BE2C (cell line): ENCODE measurements around the gene RGS8.

Source experiments
- DNase-seq: peaks from one replicate; pipeline ENCODE4 v3.0.0-alpha.2; 2020
- H3K27me3 ChIP-seq: fragments of 250-450 bp; sonication (Bioruptor Pico); 2 replicates; pipeline ENCODE4 v1.5.1; 2020; ENCODE audit warnings: mild to moderate bottlenecking
- H3K36me3 ChIP-seq: fragments of 250-450 bp; sonication (Bioruptor Pico); 2 replicates; pipeline ENCODE4 v1.5.1; 2020; ENCODE audit warnings: mild to moderate bottlenecking
- H3K4me1 ChIP-seq: fragments of 250-450 bp; sonication (Bioruptor Pico); 2 replicates; pipeline ENCODE4 v1.5.1; 2020
- H3K4me3 ChIP-seq: 2 replicates; pipeline ENCODE4 v1.5.1; 2011; ENCODE audit warnings: low read depth, low read length
- H3K9me3 ChIP-seq: fragments of 250-450 bp; sonication (Bioruptor Pico); 2 replicates; pipeline ENCODE4 v1.5.1; 2020
- TF ChIP-seq, protein P1 (sequence below): IDR thresholded peaks from 2 replicates; pipeline ENCODE4 v1.5.1; 2012; ENCODE audit warnings: mild to moderate bottlenecking, low read depth, low read length

Gene RGS8

DNA sequence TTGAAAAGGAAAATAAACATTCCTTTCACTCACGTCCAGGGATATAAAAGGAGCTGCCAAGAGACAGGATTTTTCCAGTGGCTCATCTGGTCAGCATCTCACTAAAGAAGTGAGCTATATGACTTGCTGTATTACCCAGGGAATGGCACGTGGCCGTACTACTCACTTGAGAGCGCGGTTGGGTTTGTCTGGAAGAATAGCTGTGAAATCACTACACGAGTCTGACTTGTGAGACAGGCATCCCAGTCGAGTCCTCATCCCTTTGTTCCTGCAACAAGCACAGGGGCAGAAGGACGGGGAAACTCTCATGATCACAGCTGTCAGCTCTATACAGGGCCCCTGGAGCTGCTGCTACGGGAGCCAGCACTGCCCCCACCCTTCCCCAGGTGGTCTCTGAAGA lies 17.7 kb downstream of the RGS8 start:
- H3K27me3 ChIP-seq: no peaks in the 10 kb centered on the region
- no peak for DNase-seq
- H3K4me1 ChIP-seq: peaks cover 24% of the 10 kb centered on the region
- TF ChIP-seq, protein P1, sequence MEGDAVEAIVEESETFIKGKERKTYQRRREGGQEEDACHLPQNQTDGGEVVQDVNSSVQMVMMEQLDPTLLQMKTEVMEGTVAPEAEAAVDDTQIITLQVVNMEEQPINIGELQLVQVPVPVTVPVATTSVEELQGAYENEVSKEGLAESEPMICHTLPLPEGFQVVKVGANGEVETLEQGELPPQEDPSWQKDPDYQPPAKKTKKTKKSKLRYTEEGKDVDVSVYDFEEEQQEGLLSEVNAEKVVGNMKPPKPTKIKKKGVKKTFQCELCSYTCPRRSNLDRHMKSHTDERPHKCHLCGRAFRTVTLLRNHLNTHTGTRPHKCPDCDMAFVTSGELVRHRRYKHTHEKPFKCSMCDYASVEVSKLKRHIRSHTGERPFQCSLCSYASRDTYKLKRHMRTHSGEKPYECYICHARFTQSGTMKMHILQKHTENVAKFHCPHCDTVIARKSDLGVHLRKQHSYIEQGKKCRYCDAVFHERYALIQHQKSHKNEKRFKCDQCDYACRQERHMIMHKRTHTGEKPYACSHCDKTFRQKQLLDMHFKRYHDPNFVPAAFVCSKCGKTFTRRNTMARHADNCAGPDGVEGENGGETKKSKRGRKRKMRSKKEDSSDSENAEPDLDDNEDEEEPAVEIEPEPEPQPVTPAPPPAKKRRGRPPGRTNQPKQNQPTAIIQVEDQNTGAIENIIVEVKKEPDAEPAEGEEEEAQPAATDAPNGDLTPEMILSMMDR: no peak
- H3K9me3 ChIP-seq: no peaks in the 10 kb centered on the region
- no peaks in the 10 kb centered on the region for H3K36me3 ChIP-seq
- no peak overlapping the region for H3K4me3 ChIP-seq

DNA sequence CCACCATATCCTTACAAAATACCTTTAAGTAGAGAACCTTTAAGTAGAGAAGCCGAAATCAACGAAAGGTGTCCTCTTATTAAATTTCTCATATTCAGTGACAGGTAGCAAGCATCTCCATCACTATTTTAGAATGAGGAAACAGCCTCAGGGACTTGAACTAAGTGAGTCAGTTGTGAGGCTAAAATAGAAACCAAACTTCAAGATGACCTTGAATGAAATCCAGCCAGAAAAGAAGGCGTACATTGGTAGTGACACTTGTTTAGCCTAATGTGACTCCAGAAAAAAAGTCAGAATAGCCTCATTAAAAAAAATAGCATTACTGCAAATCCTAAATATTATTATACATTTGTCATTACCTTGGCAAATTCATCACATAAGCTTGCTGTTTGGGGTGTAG lies 20.1 kb downstream of the RGS8 start:
- no peak for DNase-seq
- TF ChIP-seq, protein P1: no peak
- no peaks in the 10 kb centered on the region for H3K36me3 ChIP-seq
- no peaks in the 10 kb centered on the region for H3K9me3 ChIP-seq
- H3K27me3 ChIP-seq: no peaks in the 10 kb centered on the region
- H3K4me3 ChIP-seq: no peak overlapping the region
- H3K4me1 ChIP-seq: peaks cover 16% of the 10 kb centered on the region

DNA sequence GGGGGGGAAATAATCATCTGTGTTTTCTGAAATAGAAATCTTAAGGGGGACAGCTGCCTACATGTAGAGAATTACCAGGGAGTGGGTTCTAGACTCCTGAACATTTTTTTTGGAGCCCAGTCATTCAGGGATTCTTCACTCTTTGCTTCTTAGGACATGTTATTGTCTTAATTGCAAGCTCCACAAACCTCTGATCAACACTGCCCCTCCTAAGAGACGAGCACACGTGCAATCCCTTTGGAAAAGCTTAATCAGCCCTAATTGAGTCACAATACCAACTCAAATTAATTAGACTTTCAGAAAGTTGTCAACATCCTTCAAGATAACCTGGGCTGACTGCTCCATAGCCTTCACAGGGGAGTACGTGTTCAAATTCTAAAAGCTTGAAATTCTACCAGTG lies 21.4 kb downstream of the RGS8 start:
- H3K4me3 ChIP-seq: no peak overlapping the region
- no peaks in the 10 kb centered on the region for H3K9me3 ChIP-seq
- DNase-seq: no peak
- H3K4me1 ChIP-seq: peaks cover 16% of the 10 kb centered on the region
- no peaks in the 10 kb centered on the region for H3K27me3 ChIP-seq
- TF ChIP-seq, protein P1: no peak
- H3K36me3 ChIP-seq: no peaks in the 10 kb centered on the region

DNA sequence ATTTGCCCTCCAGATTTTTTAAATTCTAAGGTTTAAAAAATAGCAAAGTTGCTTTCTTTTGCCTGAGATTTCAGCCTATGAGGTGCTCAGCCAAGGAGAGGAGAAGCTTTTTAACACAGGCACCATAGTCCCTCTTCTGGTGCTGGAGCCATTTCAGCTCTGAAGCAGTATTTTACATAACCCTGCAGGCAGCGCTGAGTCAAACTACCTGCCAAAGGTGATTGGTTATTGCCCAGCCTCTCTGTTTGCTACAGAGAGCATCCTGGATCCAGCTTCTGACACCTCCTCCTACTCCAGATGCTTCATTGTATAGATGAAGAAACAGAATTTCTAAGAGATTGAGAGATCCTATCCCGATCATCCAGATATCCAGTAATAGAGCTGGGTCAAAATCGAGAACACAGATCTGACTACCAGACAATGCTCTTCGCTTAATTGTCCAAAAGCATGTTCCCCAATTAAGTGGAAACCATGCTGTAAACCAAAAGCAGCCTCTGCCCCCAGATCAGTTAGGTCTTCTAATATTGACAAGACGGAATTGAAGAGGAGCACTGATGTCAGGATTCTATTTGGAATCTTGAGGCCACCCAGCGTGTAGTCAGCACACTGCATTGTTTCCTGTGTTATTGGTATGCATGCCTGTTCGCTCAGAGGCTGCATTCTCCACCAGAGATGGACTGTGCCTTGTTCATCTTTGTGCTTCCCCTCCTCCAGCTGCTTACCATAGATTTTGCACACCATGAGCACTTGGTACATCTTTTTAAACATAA lies 22.1 kb downstream of the RGS8 start:
- no peak for DNase-seq
- Histone ChIP-seq H3K27me3 (no peaks in the 10 kb centered on the region), H3K4me1 (peaks cover 16% of the 10 kb centered on the region), H3K9me3 (no peaks in the 10 kb centered on the region), H3K36me3 (no peaks in the 10 kb centered on the region), H3K4me3 (no peak overlapping the region)
- TF ChIP-seq, protein P1: no peak

DNA sequence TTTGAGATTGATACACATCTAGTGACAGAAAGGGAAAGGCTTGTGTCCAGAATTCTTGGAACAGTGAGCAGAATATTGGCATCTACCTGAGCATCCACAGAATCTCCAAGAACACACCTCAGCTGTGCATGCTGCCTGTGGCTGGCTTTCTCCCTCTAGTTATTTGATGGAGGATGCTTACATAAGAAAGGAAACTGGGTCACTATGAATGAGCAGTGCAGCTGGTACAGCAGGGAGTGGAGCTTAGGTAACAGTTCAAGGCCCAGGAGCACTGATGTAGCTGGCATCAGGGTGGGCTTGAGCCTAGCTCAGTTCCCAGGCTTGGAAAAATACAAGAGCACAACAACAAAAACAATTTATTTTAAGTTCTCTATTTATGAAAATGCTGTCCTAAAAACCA lies 26.3 kb downstream of the RGS8 start:
- no peak for DNase-seq
- peaks cover 13% of the 10 kb centered on the region for H3K4me1 ChIP-seq

More for the DNA sequence above, 26.3 kb downstream of the RGS8 start:
- Histone ChIP-seq H3K27me3 (no peaks in the 10 kb centered on the region), H3K36me3 (no peaks in the 10 kb centered on the region), H3K4me3 (no peak overlapping the region), H3K9me3 (no peaks in the 10 kb centered on the region)
- TF ChIP-seq, protein P1: no peak
